ENCODE measurements around the gene SEMA3A. TPM values are rescaled to one million over a fixed set of nuclear protein-coding genes. Genes with fewer than 3 reads are reported as not detected.

Gene SEMA3A
- total and polyA plus RNA-seq, 7 donors: 0.05 to 0.79 (median 0.32) TPM

GRCh38 chr7:84017651-84018050 lies 176.9 kb downstream of the SEMA3A start:
- H3K4me3 ChIP-seq: no peak overlapping the region
- TF ChIP-seq CTCF (IDR thresholded peaks at IDR 0.05): no peak
- WGBS, 3 donors: 34 to 63% (median 44%) methylated on average over 2 of the region's 2 CpGs
- no peaks in the 10 kb centered on the region for H3K27me3 ChIP-seq (ENCODE audit: insufficient read depth in 3 of 3, low read length in 2 of 3)
- no peak for DNase-seq
- H3K36me3 ChIP-seq (ENCODE audit: insufficient read depth in 1 of 2, low read depth in 1 of 2): no peaks in the 10 kb centered on the region
- H3K4me1 ChIP-seq: no peaks in the 10 kb centered on the region
- no peak for ATAC-seq
- intact Hi-C loops (cut with DNase I): no loop called here
- H3K27ac ChIP-seq: no peak overlapping the region
- H3K9me3 ChIP-seq: no peaks in the 10 kb centered on the region

GRCh38 chr7:84013616-84014240 lies 180.9 kb downstream of the SEMA3A start:
- TF ChIP-seq CTCF (IDR thresholded peaks at IDR 0.05): no peak
- no peaks in the 10 kb centered on the region for H3K36me3 ChIP-seq (ENCODE audit: insufficient read depth in 1 of 2, low read depth in 1 of 2)
- ATAC-seq (no peak), DNase-seq (no peak)
- 92 to 93% (median 93%) methylated on average over 6 of the region's 6 CpGs for WGBS, 3 donors
- no peaks in the 10 kb centered on the region for H3K27me3 ChIP-seq (ENCODE audit: insufficient read depth in 3 of 3, low read length in 2 of 3)
- H3K4me3 ChIP-seq: no peak overlapping the region
- no peak overlapping the region for H3K27ac ChIP-seq
- intact Hi-C loops (cut with DNase I): no loop called here
- no peaks in the 10 kb centered on the region for H3K4me1 ChIP-seq
- no peaks in the 10 kb centered on the region for H3K9me3 ChIP-seq

DNA sequence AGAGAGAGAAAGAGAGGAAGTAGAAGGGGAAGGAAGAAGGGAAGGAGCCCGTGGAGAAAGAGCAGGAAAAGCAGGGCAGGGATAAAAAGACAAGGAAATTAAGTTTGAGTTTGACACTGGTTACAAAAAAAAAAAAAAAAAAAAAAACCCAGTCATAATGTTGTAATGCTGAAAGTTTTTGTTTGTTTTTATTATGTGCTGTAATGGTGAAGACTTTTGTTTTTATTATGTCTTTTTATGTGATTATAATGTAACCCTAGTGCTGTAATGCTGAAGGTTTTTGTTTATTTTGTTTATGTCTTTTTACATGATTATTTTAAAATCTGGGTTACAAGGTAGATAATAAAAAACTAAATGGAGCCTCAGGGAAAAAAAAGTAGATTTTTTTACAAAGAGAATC lies 184.8 kb downstream of the SEMA3A start:
- H3K27me3 ChIP-seq (ENCODE audit: insufficient read depth in 3 of 3, low read length in 2 of 3): no peaks in the 10 kb centered on the region
- H3K4me1 ChIP-seq: no peaks in the 10 kb centered on the region
- no peak for TF ChIP-seq CTCF (IDR thresholded peaks at IDR 0.05)
- intact Hi-C loops (cut with DNase I): no loop called here
- no peaks in the 10 kb centered on the region for H3K36me3 ChIP-seq (ENCODE audit: insufficient read depth in 1 of 2, low read depth in 1 of 2)
- no peak for ATAC-seq
- no peak for DNase-seq
- H3K9me3 ChIP-seq: no peaks in the 10 kb centered on the region
- WGBS, 3 donors: 0% methylated on average over 1 of the region's 1 CpG; no CpG with 5 or more reads in 2 of the 3 donors
- no peak overlapping the region for H3K4me3 ChIP-seq
- no peak overlapping the region for H3K27ac ChIP-seq

- no peak for TF ChIP-seq CTCF (IDR thresholded peaks at IDR 0.05)
- ATAC-seq (no peak), DNase-seq (no peak)
- H3K4me1 ChIP-seq: no peaks in the 10 kb centered on the region
- H3K27ac ChIP-seq: no peak overlapping the region
- no peaks in the 10 kb centered on the region for H3K9me3 ChIP-seq
- H3K4me3 ChIP-seq: no peak overlapping the region
- intact Hi-C loops (cut with DNase I): no loop called here
- no peaks in the 10 kb centered on the region for H3K27me3 ChIP-seq (ENCODE audit: insufficient read depth in 3 of 3, low read length in 2 of 3)
- no peaks in the 10 kb centered on the region for H3K36me3 ChIP-seq (ENCODE audit: insufficient read depth in 1 of 2, low read depth in 1 of 2)
Measured at GRCh38 chr7:84009051-84009450, 185.5 kb downstream of the SEMA3A start.

- H3K27me3 ChIP-seq (ENCODE audit: insufficient read depth in 3 of 3, low read length in 2 of 3): no peaks in the 10 kb centered on the region
- H3K27ac ChIP-seq: no peak overlapping the region
- no peak for ATAC-seq
- H3K4me3 ChIP-seq: no peak overlapping the region
- no peaks in the 10 kb centered on the region for H3K36me3 ChIP-seq (ENCODE audit: insufficient read depth in 1 of 2, low read depth in 1 of 2)
- DNase-seq: no peak
- no peaks in the 10 kb centered on the region for H3K4me1 ChIP-seq
- intact Hi-C loops (cut with DNase I): no loop called here
- 94 to 100% (median 95%) methylated on average over 1 of the region's 1 CpG for WGBS, 3 donors
- TF ChIP-seq CTCF (IDR thresholded peaks at IDR 0.05): no peak
- H3K9me3 ChIP-seq: no peaks in the 10 kb centered on the region
Measured at GRCh38 chr7:84003191-84003590, 191.4 kb downstream of the SEMA3A start.

All from psoas muscle (tissue), 8 donors.